GM23338 (cell line): ENCODE measurements around the gene OR2T11. TPM values are rescaled to one million over a fixed set of nuclear protein-coding genes. Genes with fewer than 3 reads are reported as not detected.

Source experiments
- ATAC-seq: fragments of 200-7000 bp; cut with Tn5 transposase; 3 replicates; pipeline ENCODE4 v1.9.1; 2020
- DNase-seq: peaks from one replicate; pipeline ENCODE4 v3.0.0-alpha.2; 2015; ENCODE audit warnings: low spot score
- H2AFZ ChIP-seq: fragments of 200-600 bp; sonication (generic); 2 replicates; pipeline ENCODE4 v1.8.0; 2016; ENCODE audit warnings: antibody characterized with exemption, mild to moderate bottlenecking, moderate library complexity
- H3F3A ChIP-seq: fragments of 200-600 bp; sonication (generic); replicated peaks from 2 replicates; pipeline ENCODE4 v1.8.0; 2017; ENCODE audit warnings: antibody characterized with exemption, mixed run types, low read depth
- H3K27ac ChIP-seq: fragments of 200-600 bp; sonication (generic); 2 replicates; pipeline ENCODE4 v1.6.1; 2016; ENCODE audit warnings: low read depth
- H3K27me3 ChIP-seq: fragments of 200-600 bp; sonication (generic); 2 replicates; pipeline ENCODE4 v1.8.0; 2016; ENCODE audit warnings: mild to moderate bottlenecking, mixed run types, moderate library complexity; ENCODE audit not compliant: insufficient read depth
- H3K36me3 ChIP-seq: fragments of 200-600 bp; sonication (generic); 2 replicates; pipeline ENCODE4 v1.8.0; 2016; ENCODE audit warnings: mild to moderate bottlenecking; ENCODE audit not compliant: insufficient read depth
- H3K4me1 ChIP-seq: fragments of 200-600 bp; sonication (generic); 2 replicates; pipeline ENCODE4 v1.8.0; 2016; ENCODE audit warnings: mild to moderate bottlenecking, moderate library complexity; ENCODE audit not compliant: insufficient read depth
- H3K4me2 ChIP-seq: fragments of 200-600 bp; sonication (generic); 2 replicates; pipeline ENCODE4 v1.7.1; 2017; ENCODE audit warnings: mixed run types
- H3K4me3 ChIP-seq: fragments of 200-600 bp; sonication (generic); 2 replicates; pipeline ENCODE4 v1.6.1; 2016; ENCODE audit warnings: mixed run types
- H3K79me2 ChIP-seq: fragments of 200-600 bp; sonication (generic); replicated peaks from 2 replicates; pipeline ENCODE4 v1.8.0; 2017; ENCODE audit warnings: mild to moderate bottlenecking; ENCODE audit not compliant: insufficient read depth
- H3K9me2 ChIP-seq: fragments of 200-600 bp; sonication (generic); 2 replicates; pipeline ENCODE4 v1.8.0; 2017; ENCODE audit not compliant: insufficient read depth
- H4K20me1 ChIP-seq: fragments of 200-600 bp; sonication (generic); replicated peaks from 2 replicates; pipeline ENCODE4 v1.8.0; 2017; ENCODE audit warnings: mild to moderate bottlenecking; ENCODE audit not compliant: insufficient read depth
- H3K27ac Mint-ChIP-seq: 2 replicates; pipeline ENCODE4 v1.8.0; 2020; ENCODE audit warnings: inconsistent platforms, mild to moderate bottlenecking, moderate library complexity, mixed read lengths
- H3K27me3 Mint-ChIP-seq: 3 replicates; pipeline ENCODE4 v1.8.0; 2022; ENCODE audit warnings: low read depth, mild to moderate bottlenecking, moderate library complexity, mixed read lengths, inconsistent platforms; ENCODE audit not compliant: insufficient read depth, poor library complexity
- H3K36me3 Mint-ChIP-seq: 3 replicates; pipeline ENCODE4 v1.8.0; 2021; ENCODE audit warnings: low read depth, mild to moderate bottlenecking, inconsistent platforms, moderate library complexity, mixed read lengths
- H3K4me1 Mint-ChIP-seq: 3 replicates; pipeline ENCODE4 v1.8.0; 2020; ENCODE audit warnings: mild to moderate bottlenecking, inconsistent platforms, mixed read lengths
- H3K4me3 Mint-ChIP-seq: 3 replicates; pipeline ENCODE4 v1.8.0; 2021; ENCODE audit warnings: moderate library complexity, mild to moderate bottlenecking, inconsistent platforms, mixed read lengths
- H3K9me3 Mint-ChIP-seq: 3 replicates; pipeline ENCODE4 v1.8.0; 2020; ENCODE audit warnings: moderate library complexity, mild to moderate bottlenecking, inconsistent platforms, mixed read lengths
- CREB1 ChIP-seq: fragments of 250-450 bp; sonication (Bioruptor Pico); IDR thresholded peaks from 2 replicates; pipeline ENCODE4 v1.5.0; 2020; ENCODE audit warnings: low read depth, mild to moderate bottlenecking, moderate library complexity
- ETS1 ChIP-seq: IDR thresholded peaks from 2 replicates; pipeline ENCODE4 v1.6.1; 2016; ENCODE audit warnings: antibody characterized with exemption
- EZH2 ChIP-seq: fragments of 200-600 bp; sonication (generic); IDR thresholded peaks from one replicate; pipeline ENCODE4 v1.8.0; 2017; ENCODE audit warnings: antibody characterized with exemption, mild to moderate bottlenecking, low read depth; ENCODE audit not compliant: unreplicated experiment
- EZH2phosphoT487 ChIP-seq: fragments of 200-600 bp; sonication (generic); IDR thresholded peaks from one replicate; pipeline ENCODE4 v1.8.1; 2018; ENCODE audit warnings: antibody characterized with exemption; ENCODE audit not compliant: unreplicated experiment
- JUNB ChIP-seq: IDR thresholded peaks from one replicate; pipeline ENCODE4 v1.6.1; 2016; ENCODE audit warnings: antibody characterized with exemption; ENCODE audit not compliant: unreplicated experiment
- NANOG ChIP-seq: IDR thresholded peaks from 2 replicates; pipeline ENCODE4 v1.6.1; 2016; ENCODE audit warnings: antibody characterized with exemption, borderline replicate concordance
- REST ChIP-seq: IDR thresholded peaks from one replicate; pipeline ENCODE4 v1.6.1; 2018; ENCODE audit warnings: antibody characterized with exemption; ENCODE audit not compliant: unreplicated experiment
- STAT1 ChIP-seq: IDR thresholded peaks from one replicate; pipeline ENCODE4 v1.6.1; 2016; ENCODE audit warnings: antibody characterized with exemption; ENCODE audit not compliant: unreplicated experiment
- ZNF114 ChIP-seq: fragments of 250-450 bp; sonication (Bioruptor Pico); IDR thresholded peaks from 2 replicates; pipeline ENCODE4 v1.5.0; 2020; ENCODE audit warnings: mild to moderate bottlenecking, moderate library complexity
- polyA plus RNA-seq: library from polyadenylated mRNA; unstranded; fragments of >200 nt; fragmentation: Nextera tagmentation; extraction: Ambion mirVana; gene quantifications from 2 replicates; pipeline ENCODE4 v1.2.1, GENCODE V29; 2016
- total RNA-seq: library from RNA; depleted of rRNA; stranded (reverse); fragments of >200 nt; shearing (Covaris generic); gene quantifications from 2 replicates; pipeline ENCODE4 v1.2.3, GENCODE V29; 2014

The OR2T11 gene
- total and polyA plus RNA-seq, 2 experiments from 2014 or later, result not detected

GRCh38 chr1:248610301-248610700, 24.6 kb downstream of the OR2T11 start:
- peaks cover 88% of the 10 kb centered on the region for H3K9me3 Mint-ChIP-seq
- H3K4me1 Mint-ChIP-seq, result no peaks in the 10 kb centered on the region
- H3K36me3 Mint-ChIP-seq, result peaks cover 26% of the 10 kb centered on the region
- TF ChIP-seq ETS1, result no peak
- no peak for TF ChIP-seq NANOG
- TF ChIP-seq CREB1, result no peak
- no peak for TF ChIP-seq EZH2
- TF ChIP-seq STAT1, result no peak
- TF ChIP-seq EZH2phosphoT487, result no peak
- no peak overlapping the region for H3K4me3 Mint-ChIP-seq
- H3K4me1 ChIP-seq, result no peaks in the 10 kb centered on the region
- no peak overlapping the region for H3K4me3 ChIP-seq
- DNase-seq (no peak), ATAC-seq (no peak)
- no peak overlapping the region for H2AFZ ChIP-seq
- H4K20me1 ChIP-seq, result no peaks in the 10 kb centered on the region
- H3K9me2 ChIP-seq, result no peaks in the 10 kb centered on the region
- no peak overlapping the region for H3K27ac Mint-ChIP-seq
- H3K27me3 Mint-ChIP-seq, result no peaks in the 10 kb centered on the region
- no peaks in the 10 kb centered on the region for H3F3A ChIP-seq
- 0 out of 2 replicates have a peak, but pooled peaks cover 4% of the 10 kb centered on the region for H3K36me3 ChIP-seq
- no peaks in the 10 kb centered on the region for H3K27me3 ChIP-seq
- no peak overlapping the region for H3K4me2 ChIP-seq
- H3K27ac ChIP-seq, result no peak overlapping the region
- H3K79me2 ChIP-seq, result no peaks in the 10 kb centered on the region

- no peak overlapping the region for H3K4me3 ChIP-seq
- no peak overlapping the region for H2AFZ ChIP-seq
- Mint-ChIP-seq H3K36me3 (peaks cover 25% of the 10 kb centered on the region; the same call in 2 of the 3 replicates), H3K4me1 (no peaks in the 10 kb centered on the region), H3K27ac (no peak overlapping the region), H3K4me3 (no peak overlapping the region), H3K27me3 (peaks cover 1% of the 10 kb centered on the region), H3K9me3 (peaks cover 88% of the 10 kb centered on the region)
- DNase-seq, result no peak
- H3K27ac ChIP-seq, result no peak overlapping the region
- no peaks in the 10 kb centered on the region for H3K9me2 ChIP-seq
- TF ChIP-seq CREB1, result no peak
- H4K20me1 ChIP-seq, result no peaks in the 10 kb centered on the region
- H3K27me3 ChIP-seq, result no peaks in the 10 kb centered on the region
- ATAC-seq, result no peak
- H3F3A ChIP-seq, result no peaks in the 10 kb centered on the region
- H3K36me3 ChIP-seq, result no peaks in the 10 kb centered on the region
- no peak overlapping the region for H3K4me2 ChIP-seq
- no peaks in the 10 kb centered on the region for H3K79me2 ChIP-seq
- H3K4me1 ChIP-seq, result no peaks in the 10 kb centered on the region
Observed at GRCh38 chr1:248599396-248599795, 35.5 kb downstream of the OR2T11 start.

- no peak within 1 kb of the TSS for H2AFZ ChIP-seq
- H3K9me3 Mint-ChIP-seq, result peaks cover 83% of the 10 kb centered on the region
- H3K9me2 ChIP-seq, result no peaks in the 10 kb centered on the region
- no peak within 1 kb of the TSS for H3K4me3 Mint-ChIP-seq
- H3K4me2 ChIP-seq, result no peak within 1 kb of the TSS
- DNase-seq (no peak), ATAC-seq (no peak)
- H3K36me3 ChIP-seq, result no peaks in the 10 kb centered on the region
- TF ChIP-seq NANOG (no peak), ZNF114 (CRISPR knock-in tag) (no peak), REST (no peak), JUNB (no peak), ETS1 (no peak), EZH2phosphoT487 (no peak)
- no peaks in the 10 kb centered on the region for H3F3A ChIP-seq
- H3K27ac ChIP-seq, result no peak within 1 kb of the TSS
- peaks cover 23% of the 10 kb centered on the region for H3K36me3 Mint-ChIP-seq
- H3K4me3 ChIP-seq, result no peak within 1 kb of the TSS
- H3K27ac Mint-ChIP-seq, result no peak within 1 kb of the TSS
- H3K4me1 Mint-ChIP-seq, result no peaks in the 10 kb centered on the region
- H3K4me1 ChIP-seq, result no peaks in the 10 kb centered on the region
- no peaks in the 10 kb centered on the region for H3K27me3 ChIP-seq
- H3K27me3 Mint-ChIP-seq, result peaks cover 4% of the 10 kb centered on the region
- H3K79me2 ChIP-seq, result no peaks in the 10 kb centered on the region
- H4K20me1 ChIP-seq, result no peaks in the 10 kb centered on the region
Observed at GRCh38 chr1:248597589-248597988, 37.3 kb downstream of the OR2T11 start, which contains the start of gene OR2T10. TSS of gene OR2T10 (minus strand) at chr1:248597700. CDS start at chr1:248593768, 3,932 bp downstream.
